DMS53 treated with DMSO at 0.1 percent for 48 hours (cell line): ENCODE measurements around the gene KCP.
A peak's percentile ranks its signal among the peaks of the same experiment; 100 is the strongest.
"Not testable (repeated sequence)": the region's sequence is repeated elsewhere in the genome, so short reads cannot be mapped to it uniquely, and the experiment has no call there.

ENCODE experiments used
- DNase-seq: peaks from one replicate; lab custom pipeline; 2025; ENCODE audit not compliant: unreplicated experiment; lab: John Stamatoyannopoulos, UW

Gene KCP

GRCh38 chr7:128910569-128910945 lies at the start of gene KCP:
Gene KCP, minus strand, starts transcription at chr7:128910709. Its CDS starts 33 bp downstream, at chr7:128910676.
- DNase-seq = no peak

- no peak for DNase-seq
Measured at GRCh38 chr7:128959296-128959695, 48.8 kb upstream of the KCP start.

- no peak for DNase-seq
Measured at GRCh38 chr7:128955981-128956380, 45.5 kb upstream of the KCP start.

GRCh38 chr7:128954830-128955802 lies 44.6 kb upstream of the KCP start:
- DNase-seq = peak; percentile 57

GRCh38 chr7:128954150-128954549 lies 43.6 kb upstream of the KCP start:
- no peak for DNase-seq

- DNase-seq = no peak
Measured at GRCh38 chr7:128951296-128951695, 40.8 kb upstream of the KCP start.

GRCh38 chr7:128948976-128949760 lies 38.7 kb upstream of the KCP start:
- no peak for DNase-seq

- no peak for DNase-seq
Measured at GRCh38 chr7:128948312-128948973, 37.9 kb upstream of the KCP start.

GRCh38 chr7:128947854-128948253 lies 37.3 kb upstream of the KCP start:
- DNase-seq = no peak

- no peak for DNase-seq
Measured at GRCh38 chr7:128946936-128947830, 36.7 kb upstream of the KCP start.

GRCh38 chr7:128945668-128946366 lies 35.3 kb upstream of the KCP start:
- no peak for DNase-seq

GRCh38 chr7:128944487-128945236 lies 34.2 kb upstream of the KCP start:
- DNase-seq = no peak

- not testable (repeated sequence) for DNase-seq
Measured at GRCh38 chr7:128943251-128943650, 32.7 kb upstream of the KCP start.

GRCh38 chr7:128941946-128942526 lies 31.5 kb upstream of the KCP start:
- no peak for DNase-seq

GRCh38 chr7:128941323-128941890 lies 30.9 kb upstream of the KCP start:
- DNase-seq = no peak

GRCh38 chr7:128940494-128941322 lies 30.2 kb upstream of the KCP start:
- no peak for DNase-seq

GRCh38 chr7:128939861-128940410 lies 29.4 kb upstream of the KCP start:
- DNase-seq = no peak
